Cardiac fibroblast (primary cell): ENCODE measurements around the gene GTPBP4.
"Not testable (repeated sequence)": the region's sequence is repeated elsewhere in the genome, so short reads cannot be mapped to it uniquely, and the experiment has no call there.

Source experiments
- DNase-seq, 2 donors: peaks; one replicate each; pipeline versions ENCODE4 v3.0.0 to v3.0.0-alpha.2; 2010; ENCODE audit warnings: low read depth in 2 of 2
- H3K4me3 ChIP-seq, 2 donors: replicated peaks in 1 of 2; 1 replicate in 1 of 2; 2 replicates in 1 of 2; pipeline ENCODE4 v1.5.1; 2011; ENCODE audit warnings: low read depth in 2 of 2, low read length in 2 of 2, mild to moderate bottlenecking in 2 of 2, moderate library complexity in 1 of 2
- CTCF ChIP-seq: IDR thresholded peaks from one replicate; pipeline ENCODE4 v1.5.1; 2011; ENCODE audit warnings: low read depth, mild to moderate bottlenecking, low read length, inconsistent platforms

The GTPBP4 gene

GRCh38 chr10:1034758-1035157 lies 46.5 kb downstream of the GTPBP4 start:
- no peak for DNase-seq
- no peak for TF ChIP-seq CTCF
- H3K4me3 ChIP-seq = no peak overlapping the region

GRCh38 chr10:1035201-1035600 lies 47.0 kb downstream of the GTPBP4 start:
- no peak for DNase-seq
- H3K4me3 ChIP-seq = no peak overlapping the region
- no peak for TF ChIP-seq CTCF

DNA sequence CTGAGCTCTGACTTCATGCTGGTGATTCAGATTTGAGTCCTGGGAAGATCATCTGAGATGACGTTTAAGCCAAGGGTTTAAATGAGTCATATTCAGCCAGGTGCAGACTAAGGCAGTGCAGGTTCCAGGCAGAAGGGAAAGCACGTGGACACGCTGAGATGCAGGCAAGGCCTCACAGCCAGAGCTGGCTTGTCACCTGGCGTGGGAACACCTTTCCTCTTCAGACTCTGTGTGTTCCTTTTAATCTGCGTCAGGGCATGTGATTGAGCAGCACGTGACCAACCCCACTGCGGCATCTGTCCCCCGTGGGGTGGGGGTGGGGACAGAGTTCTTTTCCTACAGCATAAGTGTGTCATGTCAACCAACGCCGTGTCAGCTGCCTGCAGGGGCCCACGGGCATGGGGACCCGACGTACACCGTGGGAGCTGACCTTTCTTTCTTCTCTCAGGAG lies 48.1 kb downstream of the GTPBP4 start:
- peak in 1 of 2 donors; percentile 73 for DNase-seq

DNA sequence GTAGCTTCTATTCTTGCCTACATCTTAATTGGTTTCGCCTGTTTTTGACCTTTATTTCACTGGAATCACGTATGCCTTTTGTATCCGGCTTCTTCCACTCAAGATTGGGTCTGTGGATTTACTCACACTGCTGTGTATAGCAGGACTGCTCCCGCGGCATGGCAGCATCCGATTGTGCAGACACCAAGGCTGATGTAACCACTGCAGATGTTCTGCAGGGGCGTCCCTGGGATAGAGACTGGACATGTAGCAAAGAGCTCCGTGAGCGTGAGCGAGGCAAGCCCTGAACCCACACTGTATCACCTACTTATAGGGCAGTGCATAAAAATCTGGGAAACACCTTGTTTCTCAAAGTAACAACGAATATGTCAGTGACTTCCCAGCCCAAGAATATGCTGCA lies 48.9 kb downstream of the GTPBP4 start:
- no peak for TF ChIP-seq CTCF
- H3K4me3 ChIP-seq = no peak overlapping the region
- no peak for DNase-seq

More for the DNA sequence above, 48.1 kb downstream of the GTPBP4 start:
- no peak for TF ChIP-seq CTCF
- H3K4me3 ChIP-seq = no peak overlapping the region

DNA sequence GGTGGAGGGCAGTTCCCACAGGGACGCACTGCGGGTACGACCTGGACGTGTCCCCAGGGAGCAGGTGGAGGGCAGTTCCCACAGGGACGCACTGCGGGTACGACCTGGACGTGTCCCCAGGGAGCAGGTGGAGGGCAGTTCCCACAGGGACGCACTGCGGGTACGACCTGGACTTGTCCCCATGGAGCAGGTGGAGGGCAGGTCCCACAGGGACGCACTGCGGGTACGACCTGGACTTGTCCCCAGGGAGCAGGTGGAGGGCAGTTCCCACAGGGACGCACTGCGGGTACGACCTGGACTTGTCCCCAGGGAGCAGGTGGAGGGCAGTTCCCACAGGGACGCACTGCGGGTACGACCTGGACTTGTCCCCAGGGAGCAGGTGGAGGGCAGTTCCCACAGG lies 50.5 kb downstream of the GTPBP4 start:
- H3K4me3 ChIP-seq, DNase-seq: not testable (repeated sequence)

DNA sequence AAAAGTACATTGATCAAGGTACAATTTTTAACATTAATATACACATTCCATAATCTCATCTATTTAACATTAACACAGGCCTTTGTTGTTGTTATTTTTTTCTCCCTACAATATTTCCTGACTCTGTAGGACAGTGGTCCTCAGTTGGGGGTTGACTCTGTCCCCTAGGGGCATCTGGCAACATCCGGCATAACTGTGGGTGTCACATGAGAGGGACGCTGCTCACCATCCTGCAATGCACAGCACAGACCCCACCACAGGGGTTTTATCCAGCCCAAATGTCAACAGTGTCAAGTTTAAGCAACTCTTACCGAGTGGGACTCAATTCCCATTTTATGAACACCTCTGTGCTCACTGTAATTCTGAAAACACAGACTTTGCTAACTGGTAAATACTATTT lies 51.9 kb downstream of the GTPBP4 start:
- no peak overlapping the region for H3K4me3 ChIP-seq
- TF ChIP-seq CTCF = no peak
- no peak for DNase-seq

DNA sequence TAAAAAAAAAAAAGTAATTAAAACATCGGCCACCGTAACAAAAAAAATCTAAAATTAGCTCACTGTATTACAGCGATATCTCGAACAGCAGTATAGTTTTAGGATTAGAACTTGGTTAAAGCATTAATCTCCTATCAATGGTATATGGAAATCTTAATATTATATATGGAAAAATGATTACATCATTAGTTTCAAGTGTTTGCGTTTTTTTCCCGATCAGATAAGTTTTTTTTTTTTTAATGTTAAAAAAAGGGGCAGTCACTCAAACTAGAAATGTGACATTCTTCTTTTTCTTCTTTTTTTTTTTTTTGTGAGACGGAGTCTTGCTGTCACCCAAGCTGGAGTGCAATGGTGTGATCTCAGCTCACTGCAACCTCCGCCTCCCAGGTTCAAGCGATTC lies 53.3 kb downstream of the GTPBP4 start:
- DNase-seq = no peak
- TF ChIP-seq CTCF = no peak
- no peak overlapping the region for H3K4me3 ChIP-seq

GRCh38 chr10:1043532-1043995 lies 55.3 kb downstream of the GTPBP4 start:
- TF ChIP-seq CTCF = no peak
- no peak overlapping the region for H3K4me3 ChIP-seq
- DNase-seq = no peak
